Right hindlimb (tissue), 1 donor: ENCODE results near the gene IL6R.

Experiments used
- DNase-seq: peaks from one replicate; pipeline ENCODE4 v3.0.0-alpha.2; 2018

Gene IL6R

GRCh38 chr1:154427173-154428139 lies 22.3 kb downstream of the IL6R start:
- DNase-seq = peak; percentile 44

GRCh38 chr1:154429118-154429517 lies 24.0 kb downstream of the IL6R start:
- DNase-seq = no peak

- no peak for DNase-seq
Measured at GRCh38 chr1:154429841-154430611, 24.9 kb downstream of the IL6R start.

- no peak for DNase-seq
Measured at GRCh38 chr1:154430903-154431302, 25.8 kb downstream of the IL6R start.

- no peak for DNase-seq
Measured at GRCh38 chr1:154431586-154432373, 26.6 kb downstream of the IL6R start.

GRCh38 chr1:154433161-154433764 lies 28.1 kb downstream of the IL6R start:
- DNase-seq = no peak

- peak; percentile 60 for DNase-seq
Measured at GRCh38 chr1:154434346-154435085, 29.4 kb downstream of the IL6R start.

GRCh38 chr1:154435599-154436200 lies 30.6 kb downstream of the IL6R start:
- no peak for DNase-seq

- DNase-seq = no peak
Measured at GRCh38 chr1:154436433-154436832, 31.3 kb downstream of the IL6R start.

- DNase-seq = no peak
Measured at GRCh38 chr1:154440036-154440804, 35.1 kb downstream of the IL6R start.

GRCh38 chr1:154441241-154441888 lies 36.2 kb downstream of the IL6R start:
- no peak for DNase-seq

GRCh38 chr1:154442006-154442740 lies 37.0 kb downstream of the IL6R start:
- DNase-seq = no peak

- no peak for DNase-seq
Measured at GRCh38 chr1:154443274-154444013, 38.3 kb downstream of the IL6R start.

- DNase-seq = no peak
Measured at GRCh38 chr1:154445040-154445472, 39.9 kb downstream of the IL6R start.

GRCh38 chr1:154446292-154446691 lies 41.1 kb downstream of the IL6R start:
- no peak for DNase-seq

GRCh38 chr1:154446789-154447188 lies 41.6 kb downstream of the IL6R start:
- DNase-seq = no peak

GRCh38 chr1:154448331-154448811 lies 43.2 kb downstream of the IL6R start:
- DNase-seq = no peak

- no peak for DNase-seq
Measured at GRCh38 chr1:154453161-154453560, 48.0 kb downstream of the IL6R start.
